DMS 273 (cell line): Measurements from ENCODE around the gene EML6.

Experiments
- DNase-seq: peaks from one replicate; lab custom pipeline; 2025; ENCODE audit not compliant: unreplicated experiment; lab: John Stamatoyannopoulos, UW

Gene EML6

GRCh38 chr2:54706622-54707021 is 16.8 kb upstream of the EML6 start:
- DNase-seq = no peak

- DNase-seq = peak; percentile 53
These were observed 14.7 kb upstream of the EML6 start for GRCh38 chr2:54708584-54709335.

- DNase-seq = no peak
These were observed 14.1 kb upstream of the EML6 start for GRCh38 chr2:54709336-54709809.

- no peak for DNase-seq
These were observed 13.2 kb upstream of the EML6 start for GRCh38 chr2:54710216-54710615.

GRCh38 chr2:54712516-54712915 is 10.9 kb upstream of the EML6 start:
- no peak for DNase-seq

- DNase-seq = no peak
These were observed 8.5 kb upstream of the EML6 start for GRCh38 chr2:54714996-54715395.

GRCh38 chr2:54716375-54716774 is 7.1 kb upstream of the EML6 start:
- no peak for DNase-seq

- peak; percentile 31 for DNase-seq
These were observed 2.9 kb upstream of the EML6 start for GRCh38 chr2:54720563-54720962.

GRCh38 chr2:54722641-54723040 is 821 bp upstream of the EML6 start:
- peak; percentile 63 for DNase-seq

- DNase-seq = peak; percentile 78
These were observed 616 bp downstream of the EML6 start for GRCh38 chr2:54723996-54724559.

GRCh38 chr2:54724560-54725342 is 1.3 kb downstream of the EML6 start:
- peak; percentile 78 for DNase-seq

- DNase-seq = peak; percentile 44
These were observed 2.1 kb downstream of the EML6 start for GRCh38 chr2:54725343-54726099.

GRCh38 chr2:54726431-54726830 is 3.0 kb downstream of the EML6 start:
- no peak for DNase-seq

GRCh38 chr2:54726940-54727339 is 3.5 kb downstream of the EML6 start:
- DNase-seq = no peak

GRCh38 chr2:54728669-54729120 is 5.2 kb downstream of the EML6 start:
- peak; percentile 13 for DNase-seq

- no peak for DNase-seq
These were observed 12.2 kb downstream of the EML6 start for GRCh38 chr2:54735636-54736035.

GRCh38 chr2:54738281-54738680 is 14.8 kb downstream of the EML6 start:
- DNase-seq = no peak

GRCh38 chr2:54740333-54740732 is 16.9 kb downstream of the EML6 start:
- no peak for DNase-seq

- DNase-seq = no peak
These were observed 17.8 kb downstream of the EML6 start for GRCh38 chr2:54741250-54741649.

GRCh38 chr2:54750040-54750439 is 26.6 kb downstream of the EML6 start:
- no peak for DNase-seq

- DNase-seq = no peak
These were observed 29.0 kb downstream of the EML6 start for GRCh38 chr2:54752439-54752838.
